ENCODE measurements around the gene MUSTN1.

MUSTN1 gene

GRCh38 chr3:52866427-52866826, 31.6 kb upstream of the MUSTN1 start:
- TF ChIP-seq CTCF (conservative IDR thresholded peaks at IDR 0.05) (no peak), ZFX (IDR thresholded peaks at IDR 0.05) (no peak)
- no peak overlapping the region for H3K27ac ChIP-seq

GRCh38 chr3:52865994-52866393, 31.2 kb upstream of the MUSTN1 start:
- TF ChIP-seq CTCF (conservative IDR thresholded peaks at IDR 0.05) (no peak), ZFX (IDR thresholded peaks at IDR 0.05) (no peak)
- H3K27ac ChIP-seq: no peak overlapping the region

- TF ChIP-seq CTCF (conservative IDR thresholded peaks at IDR 0.05) (no peak), ZFX (IDR thresholded peaks at IDR 0.05) (no peak)
- no peak overlapping the region for H3K27ac ChIP-seq
These were observed 25.6 kb upstream of the MUSTN1 start for GRCh38 chr3:52860424-52860768.

GRCh38 chr3:52859686-52860423, 25.0 kb upstream of the MUSTN1 start:
- no peak overlapping the region for H3K27ac ChIP-seq
- TF ChIP-seq CTCF (conservative IDR thresholded peaks at IDR 0.05) (no peak), ZFX (IDR thresholded peaks at IDR 0.05) (no peak)

- H3K27ac ChIP-seq: no peak overlapping the region
- TF ChIP-seq ZFX (IDR thresholded peaks at IDR 0.05) (no peak), CTCF (conservative IDR thresholded peaks at IDR 0.05) (no peak)
These were observed 23.0 kb upstream of the MUSTN1 start for GRCh38 chr3:52857864-52858263.

GRCh38 chr3:52857133-52857532, 22.3 kb upstream of the MUSTN1 start:
- no peak overlapping the region for H3K27ac ChIP-seq
- TF ChIP-seq ZFX (IDR thresholded peaks at IDR 0.05): no peak
- TF ChIP-seq CTCF (conservative IDR thresholded peaks at IDR 0.05): no peak

GRCh38 chr3:52856666-52857065, 21.8 kb upstream of the MUSTN1 start:
- TF ChIP-seq CTCF (conservative IDR thresholded peaks at IDR 0.05) (no peak), ZFX (IDR thresholded peaks at IDR 0.05) (no peak)
- H3K27ac ChIP-seq: no peak overlapping the region
